Measurements from ENCODE around the gene SULT1E1. TPM values are rescaled to one million over a fixed set of nuclear protein-coding genes. Genes with fewer than 3 reads are reported as not detected.

Gene SULT1E1
- total and polyA plus RNA-seq, 2 donors (not counting 1 experiment from before 2014, with no cell fraction given), result not detected

GRCh38 chr4:69855822-69856221, 4.1 kb downstream of the SULT1E1 start:
- no peak for DNase-seq (ENCODE audit: low read depth in 2 of 2)
- no peaks in the 10 kb centered on the region for H4K20me1 ChIP-seq (ENCODE audit: control insufficient read depth, extremely low read depth, insufficient read depth, low read length)
- no peak overlapping the region for H3K4me2 ChIP-seq (ENCODE audit: extremely low read depth, insufficient read depth, low read length)
- no peaks in the 10 kb centered on the region for H3K4me1 ChIP-seq (ENCODE audit: control insufficient read depth, extremely low read depth, insufficient read depth, low read length)
- H3K27ac ChIP-seq (ENCODE audit: insufficient read depth, low read length), result no peak overlapping the region
- no peaks in the 10 kb centered on the region for H3K9me3 ChIP-seq (ENCODE audit: control insufficient read depth, insufficient read depth, low read depth, low read length)
- no peak overlapping the region for H2AFZ ChIP-seq (ENCODE audit: low read length)
- TF ChIP-seq EZH2 (IDR thresholded peaks at IDR 0.05; ENCODE audit: low read length, missing control alignments), result no peak
- no peak for TF ChIP-seq CTCF (conservative IDR thresholded peaks at IDR 0.05 in 1 of 2, IDR thresholded peaks at IDR 0.05 in 1 of 2; ENCODE audit: low read depth in 1 of 2, low read length in 2 of 2)
- H3K79me2 ChIP-seq (ENCODE audit: control insufficient read depth, insufficient read depth, low read length), result no peaks in the 10 kb centered on the region
- no peaks in the 10 kb centered on the region for H3K36me3 ChIP-seq (ENCODE audit: control insufficient read depth, insufficient read depth, low read length)
- H3K9ac ChIP-seq (ENCODE audit: insufficient read depth, low read length), result no peak overlapping the region
- H3K27me3 ChIP-seq (ENCODE audit: control insufficient read depth, insufficient read depth, low read length), result no peaks in the 10 kb centered on the region
- peak overlapping the region in 1 of 4 experiments; percentile 22 for H3K4me3 ChIP-seq (replicated peaks in 1 of 4; ENCODE audit: control extremely low read depth in 1 of 4, insufficient read depth in 1 of 4, low read depth in 3 of 4, low read length in 4 of 4)

- no peak overlapping the region for H3K4me2 ChIP-seq (ENCODE audit: extremely low read depth, insufficient read depth, low read length)
- no peak overlapping the region for H2AFZ ChIP-seq (ENCODE audit: low read length)
- no peaks in the 10 kb centered on the region for H4K20me1 ChIP-seq (ENCODE audit: control insufficient read depth, extremely low read depth, insufficient read depth, low read length)
- no peak overlapping the region for H3K9ac ChIP-seq (ENCODE audit: insufficient read depth, low read length)
- no peak for DNase-seq (ENCODE audit: low read depth in 2 of 2)
- H3K4me3 ChIP-seq (replicated peaks in 1 of 4; ENCODE audit: control extremely low read depth in 1 of 4, insufficient read depth in 1 of 4, low read depth in 3 of 4, low read length in 4 of 4), result no peak overlapping the region
- TF ChIP-seq CTCF (conservative IDR thresholded peaks at IDR 0.05 in 1 of 2, IDR thresholded peaks at IDR 0.05 in 1 of 2; ENCODE audit: low read depth in 1 of 2, low read length in 2 of 2), result no peak
- no peaks in the 10 kb centered on the region for H3K27me3 ChIP-seq (ENCODE audit: control insufficient read depth, insufficient read depth, low read length)
- H3K79me2 ChIP-seq (ENCODE audit: control insufficient read depth, insufficient read depth, low read length), result no peaks in the 10 kb centered on the region
- no peaks in the 10 kb centered on the region for H3K9me3 ChIP-seq (ENCODE audit: control insufficient read depth, insufficient read depth, low read depth, low read length)
- H3K4me1 ChIP-seq (ENCODE audit: control insufficient read depth, extremely low read depth, insufficient read depth, low read length), result no peaks in the 10 kb centered on the region
- no peak overlapping the region for H3K27ac ChIP-seq (ENCODE audit: insufficient read depth, low read length)
- H3K36me3 ChIP-seq (ENCODE audit: control insufficient read depth, insufficient read depth, low read length), result no peaks in the 10 kb centered on the region
Observed at GRCh38 chr4:69849969-69850368, 10.0 kb downstream of the SULT1E1 start.

- Histone ChIP-seq H3K9me3 (ENCODE audit: control insufficient read depth, insufficient read depth, low read depth, low read length) (no peaks in the 10 kb centered on the region), H3K4me1 (ENCODE audit: control insufficient read depth, extremely low read depth, insufficient read depth, low read length) (no peaks in the 10 kb centered on the region), H3K4me3 (replicated peaks in 1 of 4; ENCODE audit: control extremely low read depth in 1 of 4, insufficient read depth in 1 of 4, low read depth in 3 of 4, low read length in 4 of 4) (no peak overlapping the region), H3K36me3 (ENCODE audit: control insufficient read depth, insufficient read depth, low read length) (no peaks in the 10 kb centered on the region), H2AFZ (ENCODE audit: low read length) (no peak overlapping the region), H3K27ac (ENCODE audit: insufficient read depth, low read length) (no peak overlapping the region), H3K9ac (ENCODE audit: insufficient read depth, low read length) (no peak overlapping the region), H3K79me2 (ENCODE audit: control insufficient read depth, insufficient read depth, low read length) (no peaks in the 10 kb centered on the region), H3K4me2 (ENCODE audit: extremely low read depth, insufficient read depth, low read length) (no peak overlapping the region), H3K27me3 (ENCODE audit: control insufficient read depth, insufficient read depth, low read length) (no peaks in the 10 kb centered on the region), H4K20me1 (ENCODE audit: control insufficient read depth, extremely low read depth, insufficient read depth, low read length) (no peaks in the 10 kb centered on the region)
- DNase-seq (ENCODE audit: low read depth in 2 of 2), result no peak
- TF ChIP-seq CTCF (conservative IDR thresholded peaks at IDR 0.05 in 1 of 2, IDR thresholded peaks at IDR 0.05 in 1 of 2; ENCODE audit: low read depth in 1 of 2, low read length in 2 of 2), result no peak
- no peak for TF ChIP-seq EZH2 (IDR thresholded peaks at IDR 0.05; ENCODE audit: low read length, missing control alignments)
Observed at GRCh38 chr4:69849297-69849696, 10.6 kb downstream of the SULT1E1 start.
